ENCODE results near the gene ASTL. TPM values are rescaled to one million over a fixed set of nuclear protein-coding genes. Genes with fewer than 3 reads are reported as not detected.

The ASTL gene
- total RNA-seq, 1 experiment from 2014 or later = 0.34 TPM

- no TSS peak for BruUV-seq (replicated peaks)
- POLR2A ChIA-PET = no interaction called here
- H3K9me2 ChIP-seq (ENCODE audit: insufficient read depth) = no peaks in the 10 kb centered on the region
- no peak overlapping the region for H3K9ac ChIP-seq (ENCODE audit: low read length)
- ATAC-seq (no peak), DNase-seq (ENCODE audit: low read depth, low spot score) (no peak)
- no peaks in the 10 kb centered on the region for H3K4me1 ChIP-seq (ENCODE audit: control insufficient read depth in 1 of 2, insufficient read depth in 2 of 2, low read length in 2 of 2)
- H3K27ac ChIP-seq (ENCODE audit: low read depth, low read length) = no peak overlapping the region
- H2AFZ ChIP-seq (ENCODE audit: low read depth, low read length, poor library complexity, severe bottlenecking) = no peak overlapping the region
- H3K79me2 ChIP-seq (ENCODE audit: insufficient read depth, low read length) = peaks cover 9% of the 10 kb centered on the region; the same call in 1 of the 2 replicates
- H3K9me3 ChIP-seq (ENCODE audit: control insufficient read depth in 1 of 2, insufficient read depth in 1 of 2, low read depth in 1 of 2, low read length in 2 of 2) = no peaks in the 10 kb centered on the region
- H3K36me3 ChIP-seq (ENCODE audit: control insufficient read depth in 1 of 2, insufficient read depth in 2 of 2, low read length in 2 of 2) = peaks cover 24 to 33% of the 10 kb centered on the region in 2 experiments; a peak in 3 of 4 replicates
- CTCF ChIA-PET = no interaction called here
- intact Hi-C loops (cut with micrococcal nuclease) = no loop called here
- no peak for TF ChIP-seq CBX3 (IDR thresholded peaks at IDR 0.05; ENCODE audit: low read depth)
- TF ChIP-seq FOSL1 (IDR thresholded peaks at IDR 0.05; ENCODE audit: low read depth) = no peak
- RAD21 ChIA-PET (ENCODE audit: low non-redundant PET in 1 of 2, low total read pairs in 2 of 2, uncharacterized antibody in 2 of 2, unreplicated experiment in 2 of 2) = no interaction called here
- H3K27me3 ChIP-seq (ENCODE audit: insufficient read depth, low read length) = no peaks in the 10 kb centered on the region
- no peaks in the 10 kb centered on the region; the same call in 1 of the 2 replicates for H4K20me1 ChIP-seq (ENCODE audit: insufficient read depth)
- H3K4me2 ChIP-seq (ENCODE audit: low read length) = no peak overlapping the region
- H3K4me3 ChIP-seq (replicated peaks in 1 of 2; ENCODE audit: low read depth in 1 of 2, low read length in 2 of 2) = no peak overlapping the region
Measured at GRCh38 chr2:96185516-96185915, 47.2 kb upstream of the ASTL start.

DNA sequence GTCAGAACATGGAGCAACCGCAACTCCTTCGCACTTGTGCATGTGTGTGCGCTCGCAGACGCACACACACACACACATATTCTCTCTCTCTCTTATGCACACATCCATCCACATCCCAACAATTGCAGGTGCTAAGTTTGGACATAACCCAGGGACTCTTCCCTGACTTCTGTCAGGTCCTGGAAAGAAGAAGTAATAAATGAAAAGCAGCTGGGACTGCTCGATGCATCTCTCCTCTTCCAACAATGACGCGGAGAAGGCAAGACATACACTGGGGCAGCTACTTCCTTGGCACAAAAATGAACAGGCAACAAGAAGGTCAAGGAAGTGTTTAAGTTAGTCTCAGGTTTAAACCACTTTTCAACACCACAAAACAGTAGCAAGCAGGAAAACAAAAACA, 46.7 kb upstream of the ASTL start:
- Histone ChIP-seq H3K9me3 (ENCODE audit: control insufficient read depth in 1 of 2, insufficient read depth in 1 of 2, low read depth in 1 of 2, low read length in 2 of 2) (no peaks in the 10 kb centered on the region), H3K36me3 (ENCODE audit: control insufficient read depth in 1 of 2, insufficient read depth in 2 of 2, low read length in 2 of 2) (peaks cover 22 to 33% of the 10 kb centered on the region in 2 experiments; a peak in 3 of 4 replicates), H3K4me2 (ENCODE audit: low read length) (no peak overlapping the region), H3K9me2 (ENCODE audit: insufficient read depth) (no peaks in the 10 kb centered on the region), H3K4me3 (replicated peaks in 1 of 2; ENCODE audit: low read depth in 1 of 2, low read length in 2 of 2) (no peak overlapping the region), H3K27ac (ENCODE audit: low read depth, low read length) (no peak overlapping the region), H3K4me1 (ENCODE audit: control insufficient read depth in 1 of 2, insufficient read depth in 2 of 2, low read length in 2 of 2) (no peaks in the 10 kb centered on the region), H2AFZ (ENCODE audit: low read depth, low read length, poor library complexity, severe bottlenecking) (no peak overlapping the region), H3K27me3 (ENCODE audit: insufficient read depth, low read length) (no peaks in the 10 kb centered on the region), H3K9ac (ENCODE audit: low read length) (no peak overlapping the region), H4K20me1 (ENCODE audit: insufficient read depth) (no peaks in the 10 kb centered on the region; the same call in 1 of the 2 replicates), H3K79me2 (ENCODE audit: insufficient read depth, low read length) (peaks cover 9% of the 10 kb centered on the region; the same call in 1 of the 2 replicates)
- RAD21 ChIA-PET (ENCODE audit: low non-redundant PET in 1 of 2, low total read pairs in 2 of 2, uncharacterized antibody in 2 of 2, unreplicated experiment in 2 of 2) = no interaction called here
- no peak for ATAC-seq
- TSS peak; percentile 44 for BruUV-seq (replicated peaks)
- TF ChIP-seq EZH2phosphoT487 (IDR thresholded peaks at IDR 0.05; ENCODE audit: borderline replicate concordance) (no peak), POLR2A (IDR thresholded peaks at IDR 0.05; ENCODE audit: borderline replicate concordance, extremely low read depth, insufficient read depth, insufficient read length) (no peak), POLR2AphosphoS5 (IDR thresholded peaks at IDR 0.05; ENCODE audit: low read depth, low read length) (no peak), JUND (IDR thresholded peaks at IDR 0.05) (no peak), CTCF (IDR thresholded peaks at IDR 0.05 in 2 of 3, conservative IDR thresholded peaks at IDR 0.05 in 1 of 3; ENCODE audit: borderline replicate concordance in 1 of 3, insufficient read depth in 1 of 3, low read depth in 2 of 3, low read length in 2 of 3) (no peak), ZFX (IDR thresholded peaks at IDR 0.05) (no peak), CEBPB (IDR thresholded peaks at IDR 0.05; ENCODE audit: low read depth) (no peak), SIN3A (IDR thresholded peaks at IDR 0.05; ENCODE audit: low read depth) (no peak), SP1 (IDR thresholded peaks at IDR 0.05; ENCODE audit: low read depth) (no peak), EGR1 (IDR thresholded peaks at IDR 0.05; ENCODE audit: low read depth) (no peak), EZH2 (IDR thresholded peaks at IDR 0.05) (no peak), ELF1 (IDR thresholded peaks at IDR 0.05; ENCODE audit: borderline replicate concordance, low read depth) (no peak)
- CTCF ChIA-PET = no interaction called here
- intact Hi-C loops (cut with micrococcal nuclease) = no loop called here
- DNase-seq (ENCODE audit: low read depth, low spot score) = no peak
- POLR2A ChIA-PET = no interaction called here
